Measurements from ENCODE around the gene NABP1. TPM values are rescaled to one million over a fixed set of nuclear protein-coding genes. Genes with fewer than 3 reads are reported as not detected.

The NABP1 gene
- total and polyA plus RNA-seq, 7 donors = 4.2 to 15.4 (median 9.2) TPM

DNA sequence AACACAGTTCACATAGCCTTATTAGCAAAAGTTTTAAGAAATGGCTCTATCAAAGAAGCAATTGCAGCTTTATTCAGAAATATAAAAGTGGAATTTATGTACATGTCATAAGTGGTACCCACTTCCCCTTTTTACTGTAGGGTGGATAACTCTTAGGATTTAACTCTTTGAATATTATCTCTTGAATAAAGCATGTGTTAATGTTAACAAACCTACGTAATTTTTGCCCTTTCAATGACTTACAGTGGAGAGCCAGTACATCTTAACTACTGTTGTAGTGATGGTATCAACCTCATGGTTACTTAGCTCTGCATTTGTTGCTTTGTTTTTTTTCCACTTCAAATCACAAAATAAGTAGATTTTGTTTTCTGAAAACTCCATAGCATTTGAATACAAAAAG lies 8.8 kb downstream of the NABP1 start:
- no peaks in the 10 kb centered on the region for H3K27me3 ChIP-seq
- H3K27ac ChIP-seq = no peak overlapping the region
- TF ChIP-seq POLR2A (IDR thresholded peaks at IDR 0.05) = no peak
- TF ChIP-seq, protein P1, sequence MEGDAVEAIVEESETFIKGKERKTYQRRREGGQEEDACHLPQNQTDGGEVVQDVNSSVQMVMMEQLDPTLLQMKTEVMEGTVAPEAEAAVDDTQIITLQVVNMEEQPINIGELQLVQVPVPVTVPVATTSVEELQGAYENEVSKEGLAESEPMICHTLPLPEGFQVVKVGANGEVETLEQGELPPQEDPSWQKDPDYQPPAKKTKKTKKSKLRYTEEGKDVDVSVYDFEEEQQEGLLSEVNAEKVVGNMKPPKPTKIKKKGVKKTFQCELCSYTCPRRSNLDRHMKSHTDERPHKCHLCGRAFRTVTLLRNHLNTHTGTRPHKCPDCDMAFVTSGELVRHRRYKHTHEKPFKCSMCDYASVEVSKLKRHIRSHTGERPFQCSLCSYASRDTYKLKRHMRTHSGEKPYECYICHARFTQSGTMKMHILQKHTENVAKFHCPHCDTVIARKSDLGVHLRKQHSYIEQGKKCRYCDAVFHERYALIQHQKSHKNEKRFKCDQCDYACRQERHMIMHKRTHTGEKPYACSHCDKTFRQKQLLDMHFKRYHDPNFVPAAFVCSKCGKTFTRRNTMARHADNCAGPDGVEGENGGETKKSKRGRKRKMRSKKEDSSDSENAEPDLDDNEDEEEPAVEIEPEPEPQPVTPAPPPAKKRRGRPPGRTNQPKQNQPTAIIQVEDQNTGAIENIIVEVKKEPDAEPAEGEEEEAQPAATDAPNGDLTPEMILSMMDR (IDR thresholded peaks at IDR 0.05) = no peak
- 78 to 85% methylated on average over 1 of the region's 1 CpG for WGBS, 2 donors
- no peak for DNase-seq
- H3K4me3 ChIP-seq = no peak overlapping the region
- H3K36me3 ChIP-seq = peaks cover 0 to 23% (median 0%) of the 10 kb centered on the region in 4 donors
- intact Hi-C loops (cut with DNase I) = no loop called here
- peaks cover 0 to 8% (median 2%) of the 10 kb centered on the region in 4 donors for H3K4me1 ChIP-seq
- no peaks in the 10 kb centered on the region for H3K9me3 ChIP-seq

DNA sequence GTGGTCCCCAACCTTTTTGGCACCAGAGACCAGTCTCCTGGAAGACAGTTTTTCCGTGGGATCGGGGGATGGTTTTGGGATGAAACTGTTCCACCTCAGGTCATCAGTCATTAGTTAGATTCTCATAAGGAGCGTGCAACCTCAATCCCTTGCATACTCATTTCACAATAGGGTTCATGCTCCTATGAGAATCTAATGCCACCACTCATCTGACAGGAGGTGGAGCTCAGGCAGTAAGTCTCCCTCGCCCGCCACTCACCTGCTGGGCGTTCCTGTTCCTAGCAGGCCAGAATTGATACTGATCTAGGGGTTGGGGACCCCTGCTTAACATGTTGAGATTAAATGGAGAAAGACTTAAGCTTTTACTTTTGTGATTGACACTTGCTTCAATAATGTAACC lies 9.9 kb downstream of the NABP1 start:
- H3K9me3 ChIP-seq = no peaks in the 10 kb centered on the region
- H3K4me1 ChIP-seq = peaks cover 0 to 8% (median 2%) of the 10 kb centered on the region in 4 donors
- DNase-seq = no peak
- H3K27ac ChIP-seq = no peak overlapping the region
- H3K36me3 ChIP-seq = peaks cover 0 to 19% (median 0%) of the 10 kb centered on the region in 4 donors
- TF ChIP-seq POLR2AphosphoS5 (IDR thresholded peaks at IDR 0.05) (no peak), POLR2A (IDR thresholded peaks at IDR 0.05) (no peak), EP300 (IDR thresholded peaks at IDR 0.05) (no peak)
- TF ChIP-seq, protein P1 (IDR thresholded peaks at IDR 0.05) = no peak
- no peak overlapping the region for H3K4me3 ChIP-seq
- 92 to 95% methylated on average over 6 of the region's 6 CpGs for WGBS, 2 donors
- intact Hi-C loops (cut with DNase I) = no loop called here
- H3K27me3 ChIP-seq = peaks cover 0 to 3% (median 0%) of the 10 kb centered on the region in 3 donors

DNA sequence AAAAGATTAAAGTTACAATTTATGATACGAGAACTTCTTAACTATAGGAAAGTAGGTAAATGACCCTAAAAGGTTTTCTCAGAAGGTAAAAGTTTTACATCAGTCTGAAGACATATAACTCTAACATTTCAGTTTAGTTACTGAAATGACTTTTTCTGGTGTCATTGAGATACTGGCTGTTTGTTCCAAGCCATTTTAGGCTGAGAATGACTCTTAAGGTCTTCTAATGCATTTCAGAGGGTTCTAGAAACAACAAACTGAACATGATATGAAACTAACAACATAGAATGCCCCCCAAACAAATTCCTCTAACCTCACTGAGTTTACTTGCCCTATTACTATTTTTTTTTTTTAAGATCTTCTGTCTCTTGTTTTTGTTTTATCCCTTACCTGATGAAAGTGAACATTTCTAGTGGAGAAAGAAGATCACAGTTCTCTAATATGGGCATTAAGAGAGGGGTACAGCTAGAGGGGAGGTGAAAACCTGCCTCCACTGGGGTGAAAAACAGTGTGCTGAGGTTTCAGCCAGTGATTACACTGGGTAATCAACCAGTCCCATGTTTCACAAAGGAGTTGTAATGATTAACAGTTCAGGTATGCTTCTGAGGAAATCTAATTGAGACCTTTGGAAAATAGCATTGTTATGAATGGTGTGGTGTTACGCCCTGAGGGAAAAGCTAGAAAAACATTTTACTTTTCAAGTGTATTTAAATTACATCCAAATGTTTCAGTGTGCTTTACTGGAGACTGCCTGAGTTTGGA lies 11.2 kb downstream of the NABP1 start:
- H3K4me3 ChIP-seq = no peak overlapping the region
- DNase-seq = no peak
- 27 to 67% methylated on average over 2 of the region's 2 CpGs for WGBS, 2 donors
- H3K9me3 ChIP-seq = no peaks in the 10 kb centered on the region
- peaks cover 0 to 8% (median 2%) of the 10 kb centered on the region in 4 donors for H3K4me1 ChIP-seq
- intact Hi-C loops (cut with DNase I) = no loop called here
- peaks cover 0 to 12% (median 0%) of the 10 kb centered on the region in 4 donors for H3K36me3 ChIP-seq
- TF ChIP-seq POLR2A (IDR thresholded peaks at IDR 0.05) (no peak), POLR2AphosphoS5 (IDR thresholded peaks at IDR 0.05) (no peak), EP300 (IDR thresholded peaks at IDR 0.05) (no peak)
- TF ChIP-seq, protein P1 (IDR thresholded peaks at IDR 0.05) = no peak
- H3K27me3 ChIP-seq = peaks cover 0 to 3% (median 0%) of the 10 kb centered on the region in 3 donors
- H3K27ac ChIP-seq = no peak overlapping the region

DNA sequence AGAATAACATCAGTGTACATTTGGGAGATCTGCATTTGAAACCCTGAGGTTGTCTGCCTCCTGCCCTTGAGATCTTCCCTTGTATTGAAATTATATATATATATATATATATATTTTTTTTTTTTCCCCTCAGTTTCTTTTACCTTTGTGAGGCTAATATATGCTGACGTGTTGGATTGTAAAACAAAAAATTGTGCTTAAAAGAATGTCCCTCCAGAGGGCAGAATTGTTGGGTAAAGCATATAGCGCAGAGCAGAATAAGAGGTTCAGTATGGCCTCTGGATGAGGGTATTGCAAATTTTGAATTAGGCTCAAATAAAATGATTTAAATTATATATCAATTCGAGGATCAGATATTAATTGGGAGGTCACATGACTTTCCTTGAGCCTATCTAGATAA lies 12.4 kb downstream of the NABP1 start:
- TF ChIP-seq EP300 (IDR thresholded peaks at IDR 0.05) (no peak), POLR2A (IDR thresholded peaks at IDR 0.05) (no peak), POLR2AphosphoS5 (IDR thresholded peaks at IDR 0.05) (no peak)
- TF ChIP-seq, protein P1 (IDR thresholded peaks at IDR 0.05) = no peak
- Histone ChIP-seq H3K27ac (no peak overlapping the region), H3K4me3 (no peak overlapping the region), H3K27me3 (peaks cover 0 to 3% (median 0%) of the 10 kb centered on the region in 3 donors), H3K36me3 (no peaks in the 10 kb centered on the region), H3K9me3 (no peaks in the 10 kb centered on the region), H3K4me1 (peaks cover 0 to 8% (median 2%) of the 10 kb centered on the region in 4 donors)
- no peak for DNase-seq
- intact Hi-C loops (cut with DNase I) = loop anchor here (2.0 kb wide), 1 partner anchor 136 kb away; no protein-coding TSS in a partner anchor
- 42 to 71% methylated on average over 3 of the region's 3 CpGs for WGBS, 2 donors

All from sigmoid colon (tissue), 7 donors.